Astrocyte of the cerebellum (primary cell): ENCODE results near the gene GRK5.

ENCODE experiments used
- DNase-seq: peaks from one replicate; pipeline ENCODE4 v3.0.0-alpha.2; 2011; ENCODE audit warnings: low read depth
- H3K4me3 ChIP-seq: 2 replicates; pipeline ENCODE4 v1.5.1; 2011; ENCODE audit warnings: mild to moderate bottlenecking, low read depth, low read length, moderate library complexity
- in situ Hi-C: cut with HindIII; loops from 2 replicates; pipeline ENCODE4 v1.10.0; 2017; ENCODE audit warnings: low sequenced_read_pairs
- TF ChIP-seq, protein P1 (sequence below): IDR thresholded peaks from 2 replicates; pipeline ENCODE4 v1.5.1; 2012; ENCODE audit warnings: low read length, low read depth, moderate library complexity, mild to moderate bottlenecking; ENCODE audit errors: missing control alignments

Gene GRK5

DNA sequence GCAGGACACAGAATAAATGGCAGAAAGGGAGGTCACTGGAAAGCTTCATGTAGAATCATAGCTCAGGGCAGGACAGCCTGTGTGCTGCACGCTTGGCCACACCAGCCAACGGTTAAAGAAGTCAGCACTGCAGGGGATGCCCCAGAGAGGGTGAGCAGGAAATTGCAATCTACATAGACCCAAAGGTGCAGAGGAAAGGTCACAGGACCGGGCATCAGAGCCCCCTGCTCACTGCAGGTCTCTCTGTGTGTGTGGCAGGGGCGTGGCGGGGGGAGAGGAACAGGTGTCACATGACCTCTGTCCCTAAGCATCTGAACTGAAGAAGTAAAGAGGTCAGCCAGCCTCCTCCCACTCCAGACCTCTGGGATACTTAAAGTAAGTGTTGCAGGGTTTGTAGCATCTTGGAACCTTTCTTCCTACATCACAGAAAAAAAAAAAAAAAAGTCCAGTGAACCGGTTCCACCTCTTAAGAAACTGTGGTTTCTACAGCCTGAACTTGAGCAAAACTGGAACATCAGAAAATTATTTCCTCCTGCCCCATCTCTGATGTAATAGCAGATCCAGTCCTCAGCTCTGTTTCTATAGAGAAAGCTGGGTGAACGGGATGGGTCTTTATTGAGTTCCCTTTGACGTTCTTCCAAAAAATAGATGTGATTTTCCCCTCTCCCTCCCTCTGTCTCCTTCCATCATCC, 270.9 kb downstream of the GRK5 start:
- in situ Hi-C loops, result loop anchor here (5.0 kb wide), 1 partner anchor 66 kb away; no protein-coding TSS in a partner anchor
- TF ChIP-seq, protein P1, sequence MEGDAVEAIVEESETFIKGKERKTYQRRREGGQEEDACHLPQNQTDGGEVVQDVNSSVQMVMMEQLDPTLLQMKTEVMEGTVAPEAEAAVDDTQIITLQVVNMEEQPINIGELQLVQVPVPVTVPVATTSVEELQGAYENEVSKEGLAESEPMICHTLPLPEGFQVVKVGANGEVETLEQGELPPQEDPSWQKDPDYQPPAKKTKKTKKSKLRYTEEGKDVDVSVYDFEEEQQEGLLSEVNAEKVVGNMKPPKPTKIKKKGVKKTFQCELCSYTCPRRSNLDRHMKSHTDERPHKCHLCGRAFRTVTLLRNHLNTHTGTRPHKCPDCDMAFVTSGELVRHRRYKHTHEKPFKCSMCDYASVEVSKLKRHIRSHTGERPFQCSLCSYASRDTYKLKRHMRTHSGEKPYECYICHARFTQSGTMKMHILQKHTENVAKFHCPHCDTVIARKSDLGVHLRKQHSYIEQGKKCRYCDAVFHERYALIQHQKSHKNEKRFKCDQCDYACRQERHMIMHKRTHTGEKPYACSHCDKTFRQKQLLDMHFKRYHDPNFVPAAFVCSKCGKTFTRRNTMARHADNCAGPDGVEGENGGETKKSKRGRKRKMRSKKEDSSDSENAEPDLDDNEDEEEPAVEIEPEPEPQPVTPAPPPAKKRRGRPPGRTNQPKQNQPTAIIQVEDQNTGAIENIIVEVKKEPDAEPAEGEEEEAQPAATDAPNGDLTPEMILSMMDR, result no peak
- DNase-seq, result no peak

GRCh38 chr10:119478811-119479341, 271.5 kb downstream of the GRK5 start:
- TF ChIP-seq, protein P1, result no peak
- H3K4me3 ChIP-seq, result no peak overlapping the region
- in situ Hi-C loops, result loop anchor here (5.0 kb wide), 1 partner anchor 67 kb away; no protein-coding TSS in a partner anchor
- no peak for DNase-seq

More for the DNA sequence above, 270.9 kb downstream of the GRK5 start:
- H3K4me3 ChIP-seq, result no peak overlapping the region

DNA sequence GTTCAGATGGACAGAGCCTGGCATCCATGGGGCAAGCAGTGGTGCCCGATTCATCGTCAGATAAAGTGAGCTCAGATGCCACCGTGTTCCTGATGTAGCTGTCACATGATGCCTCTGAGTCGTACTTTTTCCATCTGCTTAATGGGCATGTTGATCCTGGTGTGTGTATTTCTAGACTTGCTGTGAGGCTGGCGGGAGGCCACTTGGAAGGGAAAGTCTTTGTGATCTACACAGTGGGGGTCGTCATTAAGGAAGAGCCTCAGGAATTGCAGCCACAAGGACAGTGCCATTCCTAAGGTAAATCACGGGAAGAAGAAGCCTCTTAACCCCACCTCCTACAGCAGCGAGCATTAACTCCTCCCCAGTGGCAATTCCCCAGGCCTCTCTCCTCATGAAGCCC, 272.2 kb downstream of the GRK5 start:
- H3K4me3 ChIP-seq, result no peak overlapping the region
- in situ Hi-C loops, result loop anchor here (5.0 kb wide), 1 partner anchor 67 kb away; no protein-coding TSS in a partner anchor
- TF ChIP-seq, protein P1, result no peak
- no peak for DNase-seq

GRCh38 chr10:119480667-119481066, 273.3 kb downstream of the GRK5 start:
- TF ChIP-seq, protein P1, result no peak
- H3K4me3 ChIP-seq, result no peak overlapping the region
- in situ Hi-C loops, result no loop called here
- DNase-seq, result no peak

- no peak for DNase-seq
- in situ Hi-C loops, result no loop called here
- TF ChIP-seq, protein P1, result no peak
- no peak overlapping the region for H3K4me3 ChIP-seq
These were observed 274.5 kb downstream of the GRK5 start for GRCh38 chr10:119481781-119482426.

DNA sequence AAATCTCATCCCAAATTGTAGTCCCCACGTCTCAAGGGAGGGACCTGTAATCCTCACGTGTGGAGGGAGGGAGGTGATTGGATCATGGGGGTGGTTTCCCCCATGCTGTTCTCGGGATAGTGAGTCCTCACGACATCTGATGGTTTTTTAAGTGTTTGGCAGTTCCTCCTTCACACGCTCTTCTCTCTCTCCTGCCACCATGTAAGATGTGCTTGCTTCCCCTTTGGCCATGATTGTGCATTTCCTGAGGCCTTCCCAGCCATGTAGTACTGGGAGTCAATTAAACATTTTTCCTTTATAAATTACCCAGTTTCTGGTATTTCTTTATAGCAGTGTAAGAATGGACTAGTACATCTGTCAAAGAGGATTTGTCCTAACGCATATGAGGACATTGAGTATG, 275.6 kb downstream of the GRK5 start:
- in situ Hi-C loops, result no loop called here
- no peak for DNase-seq
- TF ChIP-seq, protein P1, result no peak
- no peak overlapping the region for H3K4me3 ChIP-seq
